ENCODE results near the gene ECE1. TPM values are rescaled to one million over a fixed set of nuclear protein-coding genes. Genes with fewer than 3 reads are reported as not detected.
A peak's percentile ranks its signal among the peaks of the same experiment; 100 is the strongest.

Gene ECE1
- total and polyA plus RNA-seq, 2 of the 4 experiments (the other 2 are of a cell fraction) = 61.8 to 124 TPM

- Histone ChIP-seq H3K27ac (ENCODE audit: insufficient read depth, low read length) (no peak overlapping the region), H4K91ac (ENCODE audit: insufficient read depth, low read depth, low read length) (no peak overlapping the region), H3K36me3 (ENCODE audit: control insufficient read depth, insufficient read depth, low read length) (peaks cover 42% of the 10 kb centered on the region), H3K9me3 (ENCODE audit: control insufficient read depth, insufficient read depth, low read length) (no peaks in the 10 kb centered on the region), H2AK9ac (replicated peaks; ENCODE audit: low read depth, low read length, poor library complexity) (no peak overlapping the region), H3K4me1 (ENCODE audit: control insufficient read depth, insufficient read depth, low read length) (peaks cover 39% of the 10 kb centered on the region), H3K9me1 (ENCODE audit: insufficient read depth, low read length) (peaks cover 40% of the 10 kb centered on the region), H2BK15ac (ENCODE audit: low read depth, low read length) (no peak overlapping the region), H3K79me1 (ENCODE audit: low read depth in 1 of 2, low read length in 2 of 2) (peaks cover 22 to 85% of the 10 kb centered on the region in 2 experiments), H3K23ac (ENCODE audit: low read depth, low read length) (peak overlapping the region; percentile 72), H2BK5ac (ENCODE audit: low read depth, low read length, poor library complexity, severe bottlenecking) (no peak overlapping the region), H4K20me1 (ENCODE audit: insufficient read depth, low read length) (0 out of 2 replicates have a peak, but pooled peaks cover 7% of the 10 kb centered on the region), H3K4ac (ENCODE audit: low read depth, low read length) (peak overlapping the region; percentile 51), H2AK5ac (ENCODE audit: low read depth, low read length) (peak overlapping the region; percentile 82), H3K4me3 (ENCODE audit: insufficient read depth, low read depth, low read length) (no peak overlapping the region), H3K27me3 (ENCODE audit: control insufficient read depth, insufficient read depth, low read length) (no peaks in the 10 kb centered on the region), H3K18ac (ENCODE audit: low read depth, low read length) (no peak overlapping the region), H3K9ac (ENCODE audit: low read depth, low read length) (no peak overlapping the region), H2AFZ (replicated peaks; ENCODE audit: low read length, poor library complexity) (no peak overlapping the region), H3K56ac (ENCODE audit: extremely low read depth, insufficient read depth, low read length) (no peak overlapping the region), H3K4me2 (ENCODE audit: low read depth, low read length) (no peak overlapping the region), H2BK120ac (ENCODE audit: low read depth, low read length) (no peak overlapping the region), H2BK20ac (ENCODE audit: low read depth, low read length) (no peak overlapping the region), H4K5ac (ENCODE audit: low read depth, low read length) (no peak overlapping the region), H3K14ac (replicated peaks; ENCODE audit: low read depth, low read length) (peak overlapping the region; percentile 72; the same call in 1 of the 2 replicates), H4K8ac (ENCODE audit: low read depth in 2 of 2, low read length in 2 of 2) (no peak overlapping the region)
- DNase-seq (no peak), ATAC-seq (ENCODE audit: low read depth) (no peak)
- dilution Hi-C loops (cut with HindIII; ENCODE audit: low sequenced_read_pairs, unreplicated experiment) (no loop called here), intact Hi-C loops (cut with micrococcal nuclease) (loop anchor here (10.0 kb wide), 1 partner anchor 309 kb away; no protein-coding TSS in a partner anchor), in situ Hi-C loops (cut with MboI; ENCODE audit: low sequenced_read_pairs) (no loop called here)
- ChIA-PET POLR2A (ENCODE audit: unreplicated experiment) (no interaction called here), CTCF (no interaction called here)
- WGBS, 2 experiments (ENCODE audit: extremely low coverage in 2 of 2, insufficient read length in 1 of 2) = 20% methylated on average over 1 of the region's 12 CpGs; no CpG with 5 or more reads in 1 of the 2 experiments
- BruUV-seq (replicated peaks) = no TSS peak
- TF ChIP-seq MXI1 (IDR thresholded peaks at IDR 0.05; ENCODE audit: borderline replicate concordance, low read depth, low read length) (no peak), BHLHE40 (IDR thresholded peaks at IDR 0.05; ENCODE audit: low read depth, low read length) (no peak), MAFK (IDR thresholded peaks at IDR 0.05; ENCODE audit: low read depth, low read length) (no peak), POLR2A (IDR thresholded peaks at IDR 0.05; ENCODE audit: low read depth, low read length) (no peak), USF2 (IDR thresholded peaks at IDR 0.05; ENCODE audit: low read depth, low read length) (no peak), ELK1 (IDR thresholded peaks at IDR 0.05; ENCODE audit: borderline replicate concordance, low read depth, low read length) (no peak), RAD21 (IDR thresholded peaks at IDR 0.05; ENCODE audit: low read length) (no peak), RFX5 (IDR thresholded peaks at IDR 0.05; ENCODE audit: low read depth, low read length) (no peak), CEBPB (IDR thresholded peaks at IDR 0.05; ENCODE audit: low read depth, low read length) (no peak), CTCF (conservative IDR thresholded peaks at IDR 0.05; ENCODE audit: low read depth, low read length) (no peak), NFE2L2 (IDR thresholded peaks at IDR 0.05; ENCODE audit: low read depth, low read length) (no peak), MAZ (IDR thresholded peaks at IDR 0.05; ENCODE audit: borderline replicate concordance, low read depth, low read length) (no peak), SMC3 (IDR thresholded peaks at IDR 0.05; ENCODE audit: low read depth, low read length) (no peak), CHD1 (IDR thresholded peaks at IDR 0.05; ENCODE audit: low read depth, low read length) (no peak), RCOR1 (IDR thresholded peaks at IDR 0.05; ENCODE audit: insufficient replicate concordance, low read length) (no peak), FOS (IDR thresholded peaks at IDR 0.05; ENCODE audit: low read depth, low read length) (no peak)
Measured at GRCh38 chr1:21266119-21266774, 24.0 kb downstream of the ECE1 start.

Data from IMR-90 (cell line).